Measurements from ENCODE around the gene JADE3.

GRCh38 chrX:46912603-46913491 lies 626 bp downstream of the JADE3 start:
- TF ChIP-seq POLR2AphosphoS5 (IDR thresholded peaks at IDR 0.05; ENCODE audit: low read depth) (no peak), CREB1 (CRISPR knock-in tag; IDR thresholded peaks at IDR 0.05; ENCODE audit: low read depth) (no peak), EZH2phosphoT487 (IDR thresholded peaks at IDR 0.05; ENCODE audit: unreplicated experiment) (no peak), EZH2 (IDR thresholded peaks at IDR 0.05; ENCODE audit: low read depth, unreplicated experiment) (no peak), JUNB (IDR thresholded peaks at IDR 0.05; ENCODE audit: unreplicated experiment) (no peak), ZNF114 (CRISPR knock-in tag; IDR thresholded peaks at IDR 0.05) (no peak), STAT1 (IDR thresholded peaks at IDR 0.05; ENCODE audit: unreplicated experiment) (no peak)
- TF ChIP-seq, protein P1, sequence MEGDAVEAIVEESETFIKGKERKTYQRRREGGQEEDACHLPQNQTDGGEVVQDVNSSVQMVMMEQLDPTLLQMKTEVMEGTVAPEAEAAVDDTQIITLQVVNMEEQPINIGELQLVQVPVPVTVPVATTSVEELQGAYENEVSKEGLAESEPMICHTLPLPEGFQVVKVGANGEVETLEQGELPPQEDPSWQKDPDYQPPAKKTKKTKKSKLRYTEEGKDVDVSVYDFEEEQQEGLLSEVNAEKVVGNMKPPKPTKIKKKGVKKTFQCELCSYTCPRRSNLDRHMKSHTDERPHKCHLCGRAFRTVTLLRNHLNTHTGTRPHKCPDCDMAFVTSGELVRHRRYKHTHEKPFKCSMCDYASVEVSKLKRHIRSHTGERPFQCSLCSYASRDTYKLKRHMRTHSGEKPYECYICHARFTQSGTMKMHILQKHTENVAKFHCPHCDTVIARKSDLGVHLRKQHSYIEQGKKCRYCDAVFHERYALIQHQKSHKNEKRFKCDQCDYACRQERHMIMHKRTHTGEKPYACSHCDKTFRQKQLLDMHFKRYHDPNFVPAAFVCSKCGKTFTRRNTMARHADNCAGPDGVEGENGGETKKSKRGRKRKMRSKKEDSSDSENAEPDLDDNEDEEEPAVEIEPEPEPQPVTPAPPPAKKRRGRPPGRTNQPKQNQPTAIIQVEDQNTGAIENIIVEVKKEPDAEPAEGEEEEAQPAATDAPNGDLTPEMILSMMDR (conservative IDR thresholded peaks at IDR 0.05; ENCODE audit: low read depth in 2 of 2) = peak; percentile 41 to 62
- TF ChIP-seq, protein P2, sequence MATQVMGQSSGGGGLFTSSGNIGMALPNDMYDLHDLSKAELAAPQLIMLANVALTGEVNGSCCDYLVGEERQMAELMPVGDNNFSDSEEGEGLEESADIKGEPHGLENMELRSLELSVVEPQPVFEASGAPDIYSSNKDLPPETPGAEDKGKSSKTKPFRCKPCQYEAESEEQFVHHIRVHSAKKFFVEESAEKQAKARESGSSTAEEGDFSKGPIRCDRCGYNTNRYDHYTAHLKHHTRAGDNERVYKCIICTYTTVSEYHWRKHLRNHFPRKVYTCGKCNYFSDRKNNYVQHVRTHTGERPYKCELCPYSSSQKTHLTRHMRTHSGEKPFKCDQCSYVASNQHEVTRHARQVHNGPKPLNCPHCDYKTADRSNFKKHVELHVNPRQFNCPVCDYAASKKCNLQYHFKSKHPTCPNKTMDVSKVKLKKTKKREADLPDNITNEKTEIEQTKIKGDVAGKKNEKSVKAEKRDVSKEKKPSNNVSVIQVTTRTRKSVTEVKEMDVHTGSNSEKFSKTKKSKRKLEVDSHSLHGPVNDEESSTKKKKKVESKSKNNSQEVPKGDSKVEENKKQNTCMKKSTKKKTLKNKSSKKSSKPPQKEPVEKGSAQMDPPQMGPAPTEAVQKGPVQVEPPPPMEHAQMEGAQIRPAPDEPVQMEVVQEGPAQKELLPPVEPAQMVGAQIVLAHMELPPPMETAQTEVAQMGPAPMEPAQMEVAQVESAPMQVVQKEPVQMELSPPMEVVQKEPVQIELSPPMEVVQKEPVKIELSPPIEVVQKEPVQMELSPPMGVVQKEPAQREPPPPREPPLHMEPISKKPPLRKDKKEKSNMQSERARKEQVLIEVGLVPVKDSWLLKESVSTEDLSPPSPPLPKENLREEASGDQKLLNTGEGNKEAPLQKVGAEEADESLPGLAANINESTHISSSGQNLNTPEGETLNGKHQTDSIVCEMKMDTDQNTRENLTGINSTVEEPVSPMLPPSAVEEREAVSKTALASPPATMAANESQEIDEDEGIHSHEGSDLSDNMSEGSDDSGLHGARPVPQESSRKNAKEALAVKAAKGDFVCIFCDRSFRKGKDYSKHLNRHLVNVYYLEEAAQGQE (IDR thresholded peaks at IDR 0.05; ENCODE audit: unreplicated experiment) = no peak
- TF ChIP-seq, protein P3, sequence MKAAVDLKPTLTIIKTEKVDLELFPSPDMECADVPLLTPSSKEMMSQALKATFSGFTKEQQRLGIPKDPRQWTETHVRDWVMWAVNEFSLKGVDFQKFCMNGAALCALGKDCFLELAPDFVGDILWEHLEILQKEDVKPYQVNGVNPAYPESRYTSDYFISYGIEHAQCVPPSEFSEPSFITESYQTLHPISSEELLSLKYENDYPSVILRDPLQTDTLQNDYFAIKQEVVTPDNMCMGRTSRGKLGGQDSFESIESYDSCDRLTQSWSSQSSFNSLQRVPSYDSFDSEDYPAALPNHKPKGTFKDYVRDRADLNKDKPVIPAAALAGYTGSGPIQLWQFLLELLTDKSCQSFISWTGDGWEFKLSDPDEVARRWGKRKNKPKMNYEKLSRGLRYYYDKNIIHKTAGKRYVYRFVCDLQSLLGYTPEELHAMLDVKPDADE (IDR thresholded peaks at IDR 0.05) = no peak

Measured in GM23338 (cell line).